ENCODE measurements around the gene PLCB4. TPM values are rescaled to one million over a fixed set of nuclear protein-coding genes. Genes with fewer than 3 reads are reported as not detected.

PLCB4 gene
- total and polyA plus RNA-seq, 4 experiments from 2014 or later = not detected

DNA sequence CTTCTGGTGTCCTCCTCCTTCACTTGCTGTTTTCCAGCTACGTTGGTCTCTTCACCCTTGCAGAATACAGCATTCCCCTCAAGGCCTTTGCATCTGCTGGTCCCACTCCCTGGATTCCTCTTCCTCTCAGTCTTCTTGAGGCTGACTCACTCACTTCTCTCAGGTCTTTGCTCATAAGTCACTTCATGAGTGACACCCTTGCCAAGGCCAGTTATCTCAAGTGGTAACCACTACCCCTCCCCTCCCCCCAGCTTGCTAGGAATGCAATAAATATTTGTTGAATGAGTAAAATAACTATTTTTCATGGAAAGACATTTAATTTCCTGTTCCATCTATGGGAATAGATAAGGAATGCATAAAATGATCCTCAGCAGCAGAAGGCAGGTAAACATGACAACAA is 131.7 kb downstream of the PLCB4 start:
- Histone ChIP-seq H3K4me3 (ENCODE audit: low read length in 2 of 2) (no peak overlapping the region), H3K27me3 (ENCODE audit: insufficient read depth, low read length) (no peaks in the 10 kb centered on the region), H3K9me3 (ENCODE audit: control insufficient read depth in 1 of 2, low read length in 2 of 2) (no peaks in the 10 kb centered on the region), H3K36me3 (ENCODE audit: insufficient read depth, low read length) (no peaks in the 10 kb centered on the region), H3K27ac (ENCODE audit: low read depth, low read length) (no peak overlapping the region), H3K4me1 (ENCODE audit: insufficient read depth, low read length) (no peaks in the 10 kb centered on the region)
- H3K36me3 Mint-ChIP-seq = no peaks in the 10 kb centered on the region
- DNase-seq = no peak
- no peak overlapping the region for H3K4me3 Mint-ChIP-seq
- peaks cover 0 to 6% (median 3%) of the 10 kb centered on the region in 8 donors for H3K9me3 Mint-ChIP-seq
- H3K27me3 Mint-ChIP-seq = no peaks in the 10 kb centered on the region
- ChIA-PET POLR2A (ENCODE audit: partially characterized antibody) (no interaction called here), CTCF (ENCODE audit: partially characterized antibody) (no interaction called here)
- no peaks in the 10 kb centered on the region for H3K4me1 Mint-ChIP-seq
- no peak overlapping the region for H3K27ac Mint-ChIP-seq
- intact Hi-C loops (cut with micrococcal nuclease) = no loop called here

DNA sequence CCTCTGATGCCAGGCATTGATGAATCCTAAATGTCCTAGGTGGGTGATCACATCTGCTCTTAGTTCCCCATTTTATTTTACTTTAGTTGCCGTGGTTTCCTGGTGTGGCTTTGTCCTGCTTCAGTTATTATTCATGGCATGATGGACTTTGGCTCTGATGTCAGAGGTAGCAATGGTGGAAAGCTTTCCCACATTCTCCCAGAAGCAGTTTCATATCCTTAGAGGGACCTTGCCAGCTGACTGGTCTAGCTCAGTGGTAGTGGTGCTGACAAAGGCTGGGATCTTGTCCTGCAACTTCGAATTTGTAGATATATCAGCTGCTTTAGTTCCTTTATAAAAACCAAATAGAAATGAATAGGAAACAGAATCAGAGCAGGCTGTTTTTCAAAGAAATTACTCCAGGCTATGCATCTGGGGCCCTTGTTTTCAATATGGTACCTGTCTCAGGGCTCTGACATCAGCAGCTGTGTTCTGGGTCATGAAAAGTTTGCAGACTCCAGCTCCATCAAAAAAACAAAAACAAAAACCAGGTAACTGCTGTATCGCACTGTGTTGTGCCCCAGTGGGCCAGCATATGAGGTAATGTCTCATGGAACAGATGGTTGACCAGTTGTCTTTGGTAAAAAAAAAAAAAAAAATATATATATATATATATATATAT is 133.7 kb downstream of the PLCB4 start:
- no peaks in the 10 kb centered on the region for H3K4me1 Mint-ChIP-seq
- no peaks in the 10 kb centered on the region for H3K27me3 ChIP-seq (ENCODE audit: insufficient read depth, low read length)
- no peaks in the 10 kb centered on the region for H3K36me3 Mint-ChIP-seq
- ChIA-PET CTCF (ENCODE audit: partially characterized antibody) (no interaction called here), POLR2A (ENCODE audit: partially characterized antibody) (no interaction called here)
- H3K4me3 Mint-ChIP-seq = no peak overlapping the region
- no peak for DNase-seq
- H3K9me3 ChIP-seq (ENCODE audit: control insufficient read depth in 1 of 2, low read length in 2 of 2) = no peaks in the 10 kb centered on the region
- intact Hi-C loops (cut with micrococcal nuclease) = no loop called here
- H3K27me3 Mint-ChIP-seq = no peaks in the 10 kb centered on the region
- no peak overlapping the region for H3K27ac Mint-ChIP-seq
- H3K27ac ChIP-seq (ENCODE audit: low read depth, low read length) = no peak overlapping the region
- peaks cover 0 to 7% (median 4%) of the 10 kb centered on the region in 8 donors for H3K9me3 Mint-ChIP-seq
- H3K36me3 ChIP-seq (ENCODE audit: insufficient read depth, low read length) = no peaks in the 10 kb centered on the region
- H3K4me3 ChIP-seq (ENCODE audit: low read length in 2 of 2) = no peak overlapping the region
- no peaks in the 10 kb centered on the region for H3K4me1 ChIP-seq (ENCODE audit: insufficient read depth, low read length)

DNA sequence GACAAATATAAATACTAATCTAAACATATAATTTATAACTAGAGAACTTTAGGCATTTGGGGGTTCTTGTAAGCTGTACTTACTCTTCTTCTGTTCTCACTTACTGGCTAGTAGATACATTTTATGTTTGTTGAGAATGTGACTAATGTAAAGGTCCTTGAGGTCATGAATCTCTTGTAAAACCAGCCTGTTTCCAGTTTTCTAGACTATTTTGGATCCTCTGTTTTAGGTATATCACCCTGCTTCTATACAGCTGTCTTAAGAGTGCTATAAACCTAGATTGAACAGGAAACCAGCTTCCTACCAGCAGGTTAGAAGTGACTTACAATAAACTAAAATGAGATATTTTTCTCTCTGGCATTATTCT is 134.2 kb downstream of the PLCB4 start:
- Mint-ChIP-seq H3K36me3 (no peaks in the 10 kb centered on the region), H3K9me3 (peaks cover 0 to 7% (median 4%) of the 10 kb centered on the region in 8 donors), H3K27me3 (no peaks in the 10 kb centered on the region), H3K4me1 (no peaks in the 10 kb centered on the region), H3K27ac (no peak overlapping the region), H3K4me3 (no peak overlapping the region)
- Histone ChIP-seq H3K27ac (ENCODE audit: low read depth, low read length) (no peak overlapping the region), H3K4me1 (ENCODE audit: insufficient read depth, low read length) (no peaks in the 10 kb centered on the region), H3K36me3 (ENCODE audit: insufficient read depth, low read length) (no peaks in the 10 kb centered on the region), H3K9me3 (ENCODE audit: control insufficient read depth in 1 of 2, low read length in 2 of 2) (no peaks in the 10 kb centered on the region), H3K27me3 (ENCODE audit: insufficient read depth, low read length) (no peaks in the 10 kb centered on the region), H3K4me3 (ENCODE audit: low read length in 2 of 2) (no peak overlapping the region)
- POLR2A ChIA-PET (ENCODE audit: partially characterized antibody) = no interaction called here
- intact Hi-C loops (cut with micrococcal nuclease) = no loop called here
- no peak for DNase-seq
- CTCF ChIA-PET (ENCODE audit: partially characterized antibody) = no interaction called here

DNA sequence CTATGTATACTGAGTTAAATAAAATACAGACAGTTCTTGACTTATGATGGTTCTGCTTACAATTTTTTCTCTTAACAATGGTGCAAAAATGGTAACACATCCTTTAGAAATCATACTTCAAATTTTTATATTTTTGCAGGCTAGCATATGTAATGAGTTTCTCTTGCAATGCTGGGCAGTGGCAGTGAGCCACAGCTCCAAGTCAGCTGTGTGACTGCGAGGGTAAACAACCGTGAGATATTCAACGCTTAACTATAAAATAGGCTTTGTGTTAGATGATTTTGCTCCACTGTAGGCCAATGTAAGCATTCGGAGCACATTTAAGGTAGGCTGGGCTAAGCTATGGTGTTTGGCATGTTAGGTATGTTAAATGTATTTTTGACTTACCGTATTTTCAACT is 136.1 kb downstream of the PLCB4 start:
- H3K27me3 ChIP-seq (ENCODE audit: insufficient read depth, low read length) = no peaks in the 10 kb centered on the region
- ChIA-PET CTCF (ENCODE audit: partially characterized antibody) (no interaction called here), POLR2A (ENCODE audit: partially characterized antibody) (no interaction called here)
- intact Hi-C loops (cut with micrococcal nuclease) = no loop called here
- H3K36me3 Mint-ChIP-seq = no peaks in the 10 kb centered on the region
- H3K4me1 ChIP-seq (ENCODE audit: insufficient read depth, low read length) = no peaks in the 10 kb centered on the region
- no peaks in the 10 kb centered on the region for H3K36me3 ChIP-seq (ENCODE audit: insufficient read depth, low read length)
- DNase-seq = no peak
- H3K9me3 ChIP-seq (ENCODE audit: control insufficient read depth in 1 of 2, low read length in 2 of 2) = no peaks in the 10 kb centered on the region
- no peak overlapping the region for H3K27ac Mint-ChIP-seq
- peaks cover 0 to 10% (median 5%) of the 10 kb centered on the region in 8 donors for H3K9me3 Mint-ChIP-seq
- no peak overlapping the region for H3K4me3 ChIP-seq (ENCODE audit: low read length in 2 of 2)
- no peak overlapping the region for H3K4me3 Mint-ChIP-seq
- H3K27me3 Mint-ChIP-seq = no peaks in the 10 kb centered on the region
- H3K27ac ChIP-seq (ENCODE audit: low read depth, low read length) = no peak overlapping the region
- H3K4me1 Mint-ChIP-seq = no peaks in the 10 kb centered on the region

DNA sequence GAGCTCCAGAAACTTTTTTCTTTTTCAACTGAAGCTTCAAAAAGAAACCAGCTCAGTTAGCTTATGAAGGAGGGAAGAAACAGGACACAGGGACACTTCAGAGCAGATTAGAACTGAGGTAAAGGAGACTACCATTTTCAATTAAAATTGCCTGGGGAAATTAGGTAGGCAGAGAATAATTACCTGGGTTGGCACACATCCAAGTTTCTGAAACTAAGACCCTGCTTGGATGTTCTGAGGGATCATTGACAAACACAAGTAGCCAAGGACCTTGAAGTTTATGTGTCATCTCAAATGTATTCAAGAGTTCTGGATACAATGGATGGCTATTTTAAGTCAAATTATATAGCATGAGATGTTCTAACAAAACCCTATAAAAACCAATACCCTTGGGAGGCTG is 137.6 kb downstream of the PLCB4 start:
- Mint-ChIP-seq H3K4me1 (no peaks in the 10 kb centered on the region), H3K27me3 (no peaks in the 10 kb centered on the region), H3K9me3 (peaks cover 0 to 14% (median 1%) of the 10 kb centered on the region in 8 donors), H3K4me3 (no peak overlapping the region), H3K36me3 (no peaks in the 10 kb centered on the region), H3K27ac (no peak overlapping the region)
- Histone ChIP-seq H3K36me3 (ENCODE audit: insufficient read depth, low read length) (no peaks in the 10 kb centered on the region), H3K27ac (ENCODE audit: low read depth, low read length) (no peak overlapping the region), H3K27me3 (ENCODE audit: insufficient read depth, low read length) (no peaks in the 10 kb centered on the region), H3K9me3 (ENCODE audit: control insufficient read depth in 1 of 2, low read length in 2 of 2) (no peaks in the 10 kb centered on the region), H3K4me1 (ENCODE audit: insufficient read depth, low read length) (no peaks in the 10 kb centered on the region), H3K4me3 (ENCODE audit: low read length in 2 of 2) (no peak overlapping the region)
- intact Hi-C loops (cut with micrococcal nuclease) = no loop called here
- DNase-seq = no peak
- ChIA-PET CTCF (ENCODE audit: partially characterized antibody) (no interaction called here), POLR2A (ENCODE audit: partially characterized antibody) (no interaction called here)

DNA sequence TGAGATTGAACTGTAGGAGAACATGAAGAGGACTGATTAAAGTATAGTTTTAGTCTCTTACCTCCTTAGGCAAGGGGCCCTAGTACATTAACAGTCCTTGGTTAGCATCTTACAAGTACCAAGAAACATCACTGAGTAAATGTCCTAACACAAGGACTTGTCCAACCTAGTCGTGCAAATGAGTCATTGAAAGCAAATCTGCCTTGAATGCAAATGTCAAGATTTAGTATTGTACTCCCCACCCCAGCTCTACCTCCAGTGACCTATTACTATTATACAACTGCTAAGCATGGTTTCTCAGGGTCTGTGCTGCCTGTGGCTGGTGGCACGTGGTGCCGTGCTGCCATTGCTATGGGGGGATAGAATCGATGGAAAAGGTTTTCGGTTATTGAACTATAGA is 138.4 kb downstream of the PLCB4 start:
- Histone ChIP-seq H3K27me3 (ENCODE audit: insufficient read depth, low read length) (no peaks in the 10 kb centered on the region), H3K4me3 (ENCODE audit: low read length in 2 of 2) (no peak overlapping the region), H3K36me3 (ENCODE audit: insufficient read depth, low read length) (no peaks in the 10 kb centered on the region), H3K9me3 (ENCODE audit: control insufficient read depth in 1 of 2, low read length in 2 of 2) (no peaks in the 10 kb centered on the region), H3K27ac (ENCODE audit: low read depth, low read length) (no peak overlapping the region), H3K4me1 (ENCODE audit: insufficient read depth, low read length) (no peaks in the 10 kb centered on the region)
- H3K27ac Mint-ChIP-seq = no peak overlapping the region
- H3K4me3 Mint-ChIP-seq = no peak overlapping the region
- H3K4me1 Mint-ChIP-seq = no peaks in the 10 kb centered on the region
- intact Hi-C loops (cut with micrococcal nuclease) = no loop called here
- H3K9me3 Mint-ChIP-seq = peaks cover 0 to 14% (median 1%) of the 10 kb centered on the region in 8 donors
- H3K36me3 Mint-ChIP-seq = no peaks in the 10 kb centered on the region
- no peak for DNase-seq
- CTCF ChIA-PET (ENCODE audit: partially characterized antibody) = no interaction called here
- H3K27me3 Mint-ChIP-seq = no peaks in the 10 kb centered on the region
- POLR2A ChIA-PET (ENCODE audit: partially characterized antibody) = no interaction called here

DNA sequence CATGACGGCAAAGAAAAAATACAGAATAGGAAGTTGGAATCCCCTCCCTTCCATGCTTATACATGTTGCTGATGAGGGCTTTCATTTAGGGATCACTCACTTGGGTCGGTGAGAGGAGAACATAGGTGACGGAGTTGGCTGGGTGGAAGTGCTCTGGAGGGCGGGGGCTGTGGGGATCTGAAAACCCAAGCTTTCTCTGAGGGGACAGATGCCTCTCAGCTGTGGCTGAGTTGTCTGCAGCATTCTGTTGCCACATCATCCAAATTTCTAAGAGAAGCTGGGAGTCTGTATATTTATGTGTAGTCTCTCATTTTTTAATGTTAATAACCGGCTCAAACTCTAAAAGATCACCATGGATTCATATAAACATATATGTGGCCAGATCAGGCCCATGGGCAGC is 141.5 kb downstream of the PLCB4 start:
- H3K36me3 Mint-ChIP-seq = no peaks in the 10 kb centered on the region
- Histone ChIP-seq H3K4me1 (ENCODE audit: insufficient read depth, low read length) (no peaks in the 10 kb centered on the region), H3K4me3 (ENCODE audit: low read length in 2 of 2) (no peak overlapping the region), H3K36me3 (ENCODE audit: insufficient read depth, low read length) (no peaks in the 10 kb centered on the region), H3K27ac (ENCODE audit: low read depth, low read length) (no peak overlapping the region), H3K27me3 (ENCODE audit: insufficient read depth, low read length) (no peaks in the 10 kb centered on the region), H3K9me3 (ENCODE audit: control insufficient read depth in 1 of 2, low read length in 2 of 2) (no peaks in the 10 kb centered on the region)
- H3K9me3 Mint-ChIP-seq = peaks cover 0 to 16% (median 5%) of the 10 kb centered on the region in 8 donors
- H3K4me3 Mint-ChIP-seq = no peak overlapping the region
- intact Hi-C loops (cut with micrococcal nuclease) = no loop called here
- no peaks in the 10 kb centered on the region for H3K4me1 Mint-ChIP-seq
- H3K27ac Mint-ChIP-seq = no peak overlapping the region
- DNase-seq = no peak
- ChIA-PET CTCF (ENCODE audit: partially characterized antibody) (no interaction called here), POLR2A (ENCODE audit: partially characterized antibody) (no interaction called here)
- no peaks in the 10 kb centered on the region for H3K27me3 Mint-ChIP-seq
